HCT116 (cell line): ENCODE results near the gene PEMT. TPM values are rescaled to one million over a fixed set of nuclear protein-coding genes. Genes with fewer than 3 reads are reported as not detected.

Source experiments
- ATAC-seq: fragments of 200-7000 bp; cut with Tn5 transposase; 2 replicates; pipeline ENCODE4 v1.9.1; 2020; ENCODE audit warnings: mild to moderate bottlenecking, moderate library complexity
- BruUV-seq: library from RNA; stranded (reverse); fragments of 400-500 nt; replicated peaks from 2 replicates; lab custom pipeline; 2021; lab: Mats Ljungman, UMichigan
- CTCF ChIA-PET: fragments of 300-600 bp; sonication (Branson Sonifier 250); formaldehyde crosslinking; loops from one replicate; lab custom pipeline; 2021; ENCODE audit warnings: antibody characterized with exemption; lab: Charles Lee
- POLR2A ChIA-PET: fragments of 300-600, 350-600 bp; sonication (Branson Sonifier 250); formaldehyde crosslinking; loops from one replicate; lab custom pipeline; 2021; ENCODE audit warnings: antibody characterized with exemption; lab: Charles Lee
- RAD21 ChIA-PET, 2 experiments: fragments of 300-600 bp; sonication (Branson Sonifier 250); formaldehyde crosslinking; loops; one replicate each; lab custom pipeline; 2023; ENCODE audit warnings: low total read pairs in 2 of 2; ENCODE audit not compliant: uncharacterized antibody in 2 of 2, unreplicated experiment in 2 of 2, low non-redundant PET in 1 of 2; lab: Charles Lee
- DNase-seq: peaks from one replicate; pipeline ENCODE4 v3.0.0-alpha.2; 2010; ENCODE audit warnings: low read depth, low spot score
- H2AFZ ChIP-seq: fragments of 200-600 bp; shearing (Covaris generic), sonication (generic); 2 replicates; pipeline ENCODE4 v1.6.1; 2017; ENCODE audit warnings: low read depth, mixed run types, mixed read lengths, antibody characterized with exemption, low read length; ENCODE audit not compliant: poor library complexity, severe bottlenecking
- H3K27ac ChIP-seq: 2 replicates; pipeline ENCODE4 v1.5.1; 2012; ENCODE audit warnings: low read depth, low read length
- H3K27me3 ChIP-seq: fragments of 200-600 bp; sonication (generic); 2 replicates; pipeline ENCODE4 v1.6.1; 2016; ENCODE audit warnings: mixed run types, low read length, mixed read lengths; ENCODE audit not compliant: insufficient read depth
- H3K36me3 ChIP-seq, 2 experiments: fragments of 200-500 bp in 1 of 2; fragments of 200-600 bp in 1 of 2; sonication (Bioruptor generic) in 1 of 2; sonication (generic) in 1 of 2; 2 replicates each; pipeline versions ENCODE4 v1.5.1 to v1.6.1; 2014 to 2016; ENCODE audit warnings: low read length in 2 of 2, inconsistent platforms in 1 of 2, mixed read lengths in 1 of 2, mixed run types in 1 of 2; ENCODE audit not compliant: insufficient read depth in 2 of 2, control insufficient read depth in 1 of 2
- H3K4me1 ChIP-seq, 2 experiments: fragments of 200-600 bp in 1 of 2; sonication (generic) in 1 of 2; 2 replicates each; pipeline versions ENCODE4 v1.5.1 to v1.6.1; 2012 to 2017; ENCODE audit warnings: low read length in 2 of 2, inconsistent platforms in 1 of 2, mild to moderate bottlenecking in 1 of 2, mixed read lengths in 1 of 2, mixed run types in 1 of 2, moderate library complexity in 1 of 2; ENCODE audit not compliant: insufficient read depth in 2 of 2, control insufficient read depth in 1 of 2
- H3K4me2 ChIP-seq: fragments of 200-600 bp; sonication (generic); 2 replicates; pipeline ENCODE4 v1.6.1; 2017; ENCODE audit warnings: mixed run types, low read length, mixed read lengths
- H3K4me3 ChIP-seq, 2 experiments: fragments of 200-600 bp in 1 of 2; sonication (generic) in 1 of 2; replicated peaks in 1 of 2; 2 replicates each; pipeline ENCODE4 v1.5.1; 2011 to 2016; ENCODE audit warnings: low read length in 2 of 2, control low read depth in 1 of 2, low read depth in 1 of 2, mild to moderate bottlenecking in 1 of 2, mixed read lengths in 1 of 2, mixed run types in 1 of 2
- H3K79me2 ChIP-seq: fragments of 200-600 bp; sonication (generic); 2 replicates; pipeline ENCODE4 v1.6.1; 2017; ENCODE audit warnings: mild to moderate bottlenecking, mixed run types, low read length, moderate library complexity, mixed read lengths; ENCODE audit not compliant: insufficient read depth
- H3K9ac ChIP-seq: fragments of 200-600 bp; sonication (generic); 2 replicates; pipeline ENCODE4 v1.6.1; 2016; ENCODE audit warnings: low read length, mixed read lengths
- H3K9me2 ChIP-seq: fragments of 200-600 bp; sonication (generic), shearing (Covaris generic); 2 replicates; pipeline ENCODE4 v1.6.1; 2017; ENCODE audit warnings: mixed run types, mild to moderate bottlenecking, moderate library complexity; ENCODE audit not compliant: insufficient read depth
- H3K9me3 ChIP-seq, 2 experiments: fragments of 200-500 bp in 1 of 2; fragments of 200-600 bp in 1 of 2; sonication (Bioruptor generic) in 1 of 2; sonication (generic) in 1 of 2; 2 replicates each; pipeline ENCODE4 v1.6.1; 2014 to 2017; ENCODE audit warnings: low read length in 2 of 2, mixed read lengths in 2 of 2, inconsistent platforms in 1 of 2, low read depth in 1 of 2, mild to moderate bottlenecking in 1 of 2, mixed run types in 1 of 2, moderate library complexity in 1 of 2; ENCODE audit not compliant: control insufficient read depth in 1 of 2, insufficient read depth in 1 of 2
- H4K20me1 ChIP-seq: fragments of 200-600 bp; sonication (generic), shearing (Covaris generic); 2 replicates; pipeline ENCODE4 v1.6.1; 2017; ENCODE audit warnings: mixed run types, mild to moderate bottlenecking, moderate library complexity; ENCODE audit not compliant: insufficient read depth
- ATF3 ChIP-seq: IDR thresholded peaks from 2 replicates; pipeline ENCODE4 v1.6.1; 2012
- CBX3 ChIP-seq: IDR thresholded peaks from 2 replicates; pipeline ENCODE4 v1.6.1; 2012; ENCODE audit warnings: low read depth
- CEBPB ChIP-seq: IDR thresholded peaks from 2 replicates; pipeline ENCODE4 v1.6.1; 2012; ENCODE audit warnings: low read depth
- EGR1 ChIP-seq: IDR thresholded peaks from 2 replicates; pipeline ENCODE4 v1.6.1; 2012; ENCODE audit warnings: low read depth
- EZH2 ChIP-seq: fragments of 200-600 bp; sonication (generic); IDR thresholded peaks from 2 replicates; pipeline ENCODE4 v1.6.1; 2017; ENCODE audit warnings: antibody characterized with exemption, mixed run types
- EZH2phosphoT487 ChIP-seq: fragments of 200-600 bp; IDR thresholded peaks from 2 replicates; pipeline ENCODE4 v1.6.1; 2018; ENCODE audit warnings: antibody characterized with exemption, borderline replicate concordance
- JUND ChIP-seq: IDR thresholded peaks from 2 replicates; pipeline ENCODE4 v1.6.1; 2012
- MAX ChIP-seq: IDR thresholded peaks from 2 replicates; pipeline ENCODE4 v1.6.1; 2012
- POLR2A ChIP-seq: IDR thresholded peaks from 2 replicates; pipeline ENCODE4 v1.7.0; 2011; ENCODE audit warnings: borderline replicate concordance; ENCODE audit not compliant: insufficient read depth, insufficient read length; ENCODE audit errors: extremely low read depth
- POLR2AphosphoS5 ChIP-seq: IDR thresholded peaks from 2 replicates; pipeline ENCODE4 v1.6.1; 2011; ENCODE audit warnings: mild to moderate bottlenecking, low read depth, low read length, moderate library complexity
- RAD21 ChIP-seq: IDR thresholded peaks from 2 replicates; pipeline ENCODE4 v1.6.1; 2012; ENCODE audit warnings: low read depth, mild to moderate bottlenecking
- REST ChIP-seq: IDR thresholded peaks from 2 replicates; pipeline ENCODE4 v1.6.1; 2012; ENCODE audit warnings: low read depth
- SIN3A ChIP-seq: IDR thresholded peaks from 2 replicates; pipeline ENCODE4 v1.6.1; 2012; ENCODE audit warnings: low read depth
- SP1 ChIP-seq: IDR thresholded peaks from 2 replicates; pipeline ENCODE4 v1.6.1; 2012; ENCODE audit warnings: low read depth
- YY1 ChIP-seq: IDR thresholded peaks from 2 replicates; pipeline ENCODE4 v1.6.1; 2011; ENCODE audit warnings: low read length, low read depth, moderate library complexity, mild to moderate bottlenecking; ENCODE audit not compliant: insufficient replicate concordance; ENCODE audit errors: extremely low read depth
- ZFX ChIP-seq: fragments of 450-650 bp; IDR thresholded peaks from 2 replicates; pipeline ENCODE4 v1.6.1; 2017
- ZNF274 ChIP-seq: fragments of 200-500 bp; sonication (Bioruptor generic); IDR thresholded peaks from 2 replicates; pipeline ENCODE4 v1.6.1; 2014; ENCODE audit warnings: mild to moderate bottlenecking, low read depth, low read length, inconsistent platforms
- intact Hi-C: fragments of 100-400 bp; cut with micrococcal nuclease; formaldehyde crosslinking; loops from 2 replicates; pipeline ENCODE4 v1.10.0; 2022
- total RNA-seq: library from RNA; stranded (reverse); gene quantifications from one replicate; pipeline ENCODE4 v1.2.1, GENCODE V29; 2021; ENCODE audit not compliant: unreplicated experiment

The PEMT gene
- total RNA-seq, 1 experiment from 2014 or later: 52.1 TPM

- ChIA-PET RAD21 (no interaction called here), POLR2A (interaction anchor here (1.6 kb wide), 1 partner anchor 8 kb away, joined by 5 read pairs; the partner anchor contains the start of gene PEMT), CTCF (no interaction called here)
- H2AFZ ChIP-seq: no peak overlapping the region
- no peaks in the 10 kb centered on the region for H3K27me3 ChIP-seq
- no peaks in the 10 kb centered on the region for H3K4me1 ChIP-seq
- H3K36me3 ChIP-seq: no peaks in the 10 kb centered on the region
- no peaks in the 10 kb centered on the region for H3K9me2 ChIP-seq
- no TSS peak for BruUV-seq
- no peak overlapping the region for H3K27ac ChIP-seq
- H3K9ac ChIP-seq: no peak overlapping the region
- no peak overlapping the region for H3K4me3 ChIP-seq
- no peak for ATAC-seq
- H3K4me2 ChIP-seq: no peak overlapping the region
- H3K9me3 ChIP-seq: no peaks in the 10 kb centered on the region
- no peaks in the 10 kb centered on the region for H4K20me1 ChIP-seq
- no peak for DNase-seq
- intact Hi-C loops: no loop called here
- no peak for TF ChIP-seq SP1
- TF ChIP-seq JUND: no peak
- no peak for TF ChIP-seq MAX
- no peak for TF ChIP-seq POLR2AphosphoS5
- TF ChIP-seq RAD21: no peak
- no peak for TF ChIP-seq SIN3A
- TF ChIP-seq POLR2A: no peak
- no peak for TF ChIP-seq ZNF274
- no peak for TF ChIP-seq EGR1
- TF ChIP-seq CEBPB: no peak
- TF ChIP-seq CBX3: no peak
- TF ChIP-seq REST: no peak
- no peak for TF ChIP-seq YY1
- no peak for TF ChIP-seq ZFX
- no peak for TF ChIP-seq EZH2phosphoT487
- no peak for TF ChIP-seq ATF3
- no peak for TF ChIP-seq EZH2
- H3K79me2 ChIP-seq: no peaks in the 10 kb centered on the region
Measured at GRCh38 chr17:17599965-17600364, 8.5 kb upstream of the PEMT start.
